Measurements from ENCODE around the gene MGME1. TPM values are rescaled to one million over a fixed set of nuclear protein-coding genes. Genes with fewer than 3 reads are reported as not detected.
A peak's percentile ranks its signal among the peaks of the same experiment; 100 is the strongest.

Gene MGME1
- total and polyA plus RNA-seq, 2 of the 13 experiments (the other 11 are each of a cell fraction or from before 2014, with no cell fraction given) = 36.7 to 66.6 TPM

DNA sequence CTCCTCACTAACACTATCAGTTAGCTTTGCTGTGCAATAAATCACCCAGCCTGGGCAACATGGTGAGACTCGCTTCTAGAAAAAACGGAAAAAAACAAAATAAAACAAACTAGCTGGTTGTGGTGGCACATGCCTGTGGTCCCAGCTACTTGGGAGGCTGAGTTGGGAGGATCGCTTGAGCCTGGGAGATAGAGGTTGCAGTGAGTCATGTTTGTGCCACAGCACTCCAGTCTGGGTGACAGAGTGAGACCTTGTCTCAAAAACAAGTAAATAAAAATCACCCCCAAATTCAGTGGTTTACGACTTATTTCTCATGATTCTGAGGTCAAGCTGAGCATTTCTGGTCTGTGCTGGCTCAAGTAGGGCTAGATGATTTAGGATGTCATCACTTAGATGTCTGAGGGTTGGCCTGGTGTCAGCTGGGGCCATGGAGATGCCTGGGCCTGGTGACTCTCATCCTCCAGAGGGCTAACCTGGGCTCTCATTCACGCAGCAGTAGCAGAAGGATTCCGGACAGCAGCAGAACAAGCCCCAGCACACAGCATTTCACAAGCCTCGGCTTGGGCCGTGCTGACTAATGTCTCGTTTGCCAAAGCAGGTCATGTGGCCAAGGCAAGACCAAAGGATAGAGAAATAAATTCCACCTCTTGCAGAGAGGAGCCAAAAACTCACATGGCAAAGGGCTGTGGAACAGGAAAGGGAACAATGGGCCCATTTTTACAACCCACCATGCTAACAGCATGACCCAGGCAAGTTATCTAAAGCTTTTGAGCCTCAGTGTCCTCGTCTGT is 32.5 kb downstream of the MGME1 start (continued):
- TF ChIP-seq, protein P1, sequence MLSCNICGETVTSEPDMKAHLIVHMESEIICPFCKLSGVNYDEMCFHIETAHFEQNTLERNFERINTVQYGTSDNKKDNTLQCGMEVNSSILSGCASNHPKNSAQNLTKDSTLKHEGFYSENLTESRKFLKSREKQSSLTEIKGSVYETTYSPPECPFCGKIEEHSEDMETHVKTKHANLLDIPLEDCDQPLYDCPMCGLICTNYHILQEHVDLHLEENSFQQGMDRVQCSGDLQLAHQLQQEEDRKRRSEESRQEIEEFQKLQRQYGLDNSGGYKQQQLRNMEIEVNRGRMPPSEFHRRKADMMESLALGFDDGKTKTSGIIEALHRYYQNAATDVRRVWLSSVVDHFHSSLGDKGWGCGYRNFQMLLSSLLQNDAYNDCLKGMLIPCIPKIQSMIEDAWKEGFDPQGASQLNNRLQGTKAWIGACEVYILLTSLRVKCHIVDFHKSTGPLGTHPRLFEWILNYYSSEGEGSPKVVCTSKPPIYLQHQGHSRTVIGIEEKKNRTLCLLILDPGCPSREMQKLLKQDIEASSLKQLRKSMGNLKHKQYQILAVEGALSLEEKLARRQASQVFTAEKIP (CRISPR knock-in tag; IDR thresholded peaks at IDR 0.05; ENCODE audit: borderline replicate concordance) = no peak
- TF ChIP-seq ELK4 (CRISPR knock-in tag; IDR thresholded peaks at IDR 0.05; ENCODE audit: borderline replicate concordance) (no peak), GATAD1 (CRISPR knock-in tag; IDR thresholded peaks at IDR 0.05) (no peak; the same call in 1 of the 2 replicates), ZNF263 (CRISPR knock-in tag; IDR thresholded peaks at IDR 0.05) (no peak), PRDM4 (CRISPR knock-in tag; IDR thresholded peaks at IDR 0.05; ENCODE audit: borderline replicate concordance) (no peak), DMTF1 (CRISPR knock-in tag; IDR thresholded peaks at IDR 0.05) (no peak), ZNF451 (CRISPR knock-in tag; IDR thresholded peaks at IDR 0.05) (no peak), SP1 (IDR thresholded peaks at IDR 0.05) (no peak), SP1 (CRISPR knock-in tag; IDR thresholded peaks at IDR 0.05) (no peak), PRPF4 (IDR thresholded peaks at IDR 0.05; ENCODE audit: low read depth, low read length, poor library complexity, severe bottlenecking) (no peak), ZNF761 (CRISPR knock-in tag; conservative IDR thresholded peaks at IDR 0.05) (0 out of 2 replicates have a peak, but pooled peaks have one; percentile 52), KLF13 (CRISPR knock-in tag; IDR thresholded peaks at IDR 0.05) (no peak), NR0B2 (CRISPR knock-in tag; IDR thresholded peaks at IDR 0.05) (no peak)

Measured in HepG2 (cell line).